ENCODE data around the gene OR52H1.
"Not testable (repeated sequence)": the region's sequence is repeated elsewhere in the genome, so short reads cannot be mapped to it uniquely, and the experiment has no call there.

OR52H1 gene

DNA sequence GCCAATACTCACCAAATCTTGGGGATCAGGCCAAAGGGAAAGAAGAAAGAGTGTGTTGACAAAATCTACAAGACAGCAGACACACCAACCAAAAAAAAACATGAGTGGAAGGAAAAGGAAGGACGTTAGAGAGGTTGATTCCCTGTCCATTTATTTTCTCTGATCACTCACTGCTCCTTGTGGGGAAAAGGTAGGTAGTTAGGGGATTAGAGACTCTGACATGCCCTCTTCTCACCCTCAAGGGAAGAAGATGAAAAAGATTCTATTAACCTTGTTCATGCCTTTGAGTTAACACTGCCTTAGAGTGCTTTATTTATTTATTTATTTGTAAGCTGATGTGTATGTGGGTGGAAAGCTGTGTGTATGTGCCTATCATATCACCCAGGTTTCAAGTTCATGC lies at the start of gene OR52H1:
Gene OR52H1, minus strand, starts transcription at position 101 of the 400 bp plus-strand sequence. CDS start 3,035 bp downstream, outside the sequence.
- no peak for DNase-seq (ENCODE audit: low spot score)

DNA sequence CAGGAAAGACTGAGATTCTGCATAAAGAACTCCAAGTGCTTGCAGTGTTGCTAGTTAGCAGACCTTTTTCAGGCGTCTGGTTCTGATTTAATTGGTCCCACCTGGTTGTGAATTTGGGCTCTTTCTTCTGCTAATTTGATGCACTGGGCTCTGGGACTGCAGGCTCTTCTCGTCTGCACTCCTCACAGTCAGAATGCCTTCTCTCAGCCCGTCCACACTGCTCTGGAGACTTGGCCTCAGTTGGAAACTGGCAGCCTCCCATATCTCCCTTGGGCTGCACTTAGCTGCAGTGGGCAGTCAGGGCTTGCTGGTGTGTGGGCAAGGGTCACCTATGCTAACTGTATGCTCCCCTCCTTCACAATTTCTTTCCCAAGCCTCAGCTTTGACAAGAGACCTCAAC lies 49.6 kb upstream of the OR52H1 start:
- DNase-seq (ENCODE audit: low spot score) = no peak

DNA sequence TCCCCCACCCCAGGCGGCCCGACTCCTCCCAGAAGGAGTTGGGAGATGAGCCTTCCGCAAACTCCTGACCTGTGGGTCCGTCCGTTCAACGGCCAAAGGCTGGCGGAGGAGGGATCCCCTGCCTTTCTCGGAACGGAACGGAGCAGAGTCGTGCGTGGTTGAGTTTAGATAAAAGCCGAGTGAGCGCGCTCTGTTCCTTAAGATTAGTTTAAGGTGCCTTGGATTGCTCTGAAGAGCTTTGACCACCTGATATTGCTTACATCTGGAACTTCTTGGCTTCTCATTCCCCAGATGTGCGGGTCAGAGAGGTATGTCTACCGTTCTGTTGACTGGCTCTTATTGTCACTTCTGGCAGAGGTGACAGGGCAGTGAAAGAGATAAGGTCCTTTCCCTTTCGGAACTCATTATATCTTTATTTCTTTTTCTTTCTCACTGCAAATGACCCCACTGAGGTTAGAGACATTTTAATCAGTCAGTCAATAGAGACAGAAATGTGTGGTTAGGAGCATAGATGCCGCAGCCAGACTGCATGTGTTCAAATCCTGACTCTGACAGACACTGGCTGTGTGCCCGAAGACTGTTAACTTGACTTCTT lies 48.4 kb upstream of the OR52H1 start, which contains the start of gene TRIM6:
Gene TRIM6, plus strand, starts transcription at position 31 of the 595 bp plus-strand sequence. Its CDS starts 261 bp downstream, at position 292.
- DNase-seq (ENCODE audit: low spot score) = no peak

DNA sequence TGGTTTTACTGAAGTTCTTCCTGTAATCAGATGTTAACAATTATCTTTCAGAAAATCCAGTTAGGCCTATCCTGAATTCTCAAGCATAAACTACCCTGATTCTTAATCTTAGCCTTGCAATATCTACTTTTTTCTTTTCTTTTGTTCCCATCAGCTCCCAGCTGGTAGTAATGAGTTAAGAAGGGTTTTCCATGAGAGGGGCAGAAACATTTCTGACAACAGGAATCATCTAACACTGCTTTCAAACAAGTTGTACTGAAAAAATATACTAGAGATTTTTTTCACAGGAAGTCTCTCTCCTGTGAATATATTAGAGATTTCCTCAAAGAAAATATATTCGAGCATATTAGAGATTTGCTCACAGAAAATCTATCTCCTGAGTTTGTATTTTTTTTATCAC lies 44.8 kb upstream of the OR52H1 start:
- no peak for DNase-seq (ENCODE audit: low spot score)

DNA sequence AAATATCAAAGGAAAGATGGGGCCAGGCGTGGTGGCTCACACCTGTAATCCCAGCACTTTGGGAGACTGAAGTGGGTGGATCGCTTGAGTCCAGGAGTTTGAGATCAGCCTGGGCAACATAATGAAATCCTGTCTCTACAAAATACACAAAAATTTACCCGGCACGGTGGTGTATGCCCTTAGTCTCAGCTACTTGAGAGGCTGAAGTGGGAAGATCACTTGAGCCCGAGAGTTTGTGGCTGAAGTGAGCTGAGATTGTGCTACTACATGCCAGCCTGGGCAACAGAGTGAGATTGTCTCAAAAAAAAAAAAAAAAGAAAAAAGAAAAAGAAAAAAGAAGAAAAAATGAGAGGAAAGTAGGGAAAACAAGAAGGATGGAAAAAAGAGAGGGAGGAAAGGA lies 44.3 kb upstream of the OR52H1 start:
- no peak for DNase-seq (ENCODE audit: low spot score)

DNA sequence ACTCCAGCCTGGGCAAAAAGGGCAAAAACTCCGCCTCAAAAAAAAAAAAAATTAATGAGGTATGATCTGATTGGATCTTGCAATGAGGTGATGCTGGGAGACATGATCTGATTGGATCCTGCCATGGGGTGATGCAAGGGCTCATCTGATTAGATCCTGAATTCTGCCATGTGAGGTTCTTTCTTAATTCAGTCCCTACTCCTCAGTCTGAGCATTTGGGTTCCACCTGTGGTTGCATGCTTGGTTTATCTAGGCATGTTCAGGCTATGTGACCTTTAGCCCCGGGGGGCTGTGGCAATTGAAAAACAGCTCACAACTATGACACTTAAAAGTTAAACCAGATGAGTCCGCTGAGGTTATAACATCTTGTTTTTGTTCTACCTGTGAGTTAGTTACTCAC lies 43.3 kb upstream of the OR52H1 start:
- DNase-seq (ENCODE audit: low spot score) = no peak

DNA sequence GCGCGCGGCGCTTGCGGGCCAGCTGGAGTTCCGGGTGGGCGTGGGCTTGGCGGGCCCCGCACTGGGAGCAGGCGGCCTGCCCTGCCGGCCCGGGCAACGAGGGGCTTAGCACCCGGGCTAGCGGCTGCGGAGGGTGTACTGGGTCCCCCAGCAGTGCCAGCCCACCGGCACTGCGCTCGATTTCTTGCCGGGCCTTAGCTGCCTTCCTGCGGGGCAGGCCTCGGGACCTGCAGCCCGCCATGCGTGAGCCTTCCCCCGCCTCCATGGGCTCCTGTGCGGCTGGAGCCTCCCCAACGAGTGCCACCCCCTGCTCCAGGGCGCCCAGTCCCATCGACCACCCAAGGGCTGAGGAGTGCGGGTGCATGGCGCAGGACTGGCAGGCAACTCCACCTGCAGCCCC lies 41.6 kb upstream of the OR52H1 start:
- DNase-seq (ENCODE audit: low spot score) = not testable (repeated sequence)

DNA sequence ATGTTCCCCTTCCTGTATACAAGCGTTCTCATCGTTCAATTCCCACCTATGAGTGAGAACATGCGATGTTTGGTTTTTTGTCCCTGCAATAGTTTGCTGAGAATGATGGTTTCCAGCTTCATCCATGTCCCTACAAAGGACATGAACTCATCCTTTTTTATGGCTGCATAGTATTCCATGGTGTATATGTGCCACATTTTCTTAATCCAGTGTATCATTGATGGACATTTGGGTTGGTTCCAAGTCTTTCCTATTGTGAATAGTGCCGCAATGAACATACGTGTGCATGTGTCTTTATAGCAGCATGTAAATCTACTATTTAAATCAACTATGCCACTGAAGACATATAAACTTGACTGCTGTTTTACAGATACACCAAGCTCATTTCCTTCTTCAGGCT lies 36.1 kb upstream of the OR52H1 start:
- DNase-seq (ENCODE audit: low spot score) = not testable (repeated sequence)

DNA sequence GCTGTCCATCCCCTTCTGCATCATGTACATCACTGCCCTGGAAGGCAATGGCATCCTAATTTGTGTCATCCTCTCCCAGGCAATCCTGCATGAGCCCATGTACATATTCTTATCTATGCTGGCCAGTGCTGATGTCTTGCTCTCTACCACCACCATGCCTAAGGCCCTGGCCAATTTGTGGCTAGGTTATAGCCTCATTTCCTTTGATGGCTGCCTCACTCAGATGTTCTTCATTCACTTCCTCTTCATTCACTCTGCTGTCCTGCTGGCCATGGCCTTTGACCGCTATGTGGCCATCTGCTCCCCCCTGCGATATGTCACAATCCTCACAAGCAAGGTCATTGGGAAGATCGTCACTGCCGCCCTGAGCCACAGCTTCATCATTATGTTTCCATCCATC lies 32.7 kb upstream of the OR52H1 start:
- no peak for DNase-seq (ENCODE audit: low spot score)

DNA sequence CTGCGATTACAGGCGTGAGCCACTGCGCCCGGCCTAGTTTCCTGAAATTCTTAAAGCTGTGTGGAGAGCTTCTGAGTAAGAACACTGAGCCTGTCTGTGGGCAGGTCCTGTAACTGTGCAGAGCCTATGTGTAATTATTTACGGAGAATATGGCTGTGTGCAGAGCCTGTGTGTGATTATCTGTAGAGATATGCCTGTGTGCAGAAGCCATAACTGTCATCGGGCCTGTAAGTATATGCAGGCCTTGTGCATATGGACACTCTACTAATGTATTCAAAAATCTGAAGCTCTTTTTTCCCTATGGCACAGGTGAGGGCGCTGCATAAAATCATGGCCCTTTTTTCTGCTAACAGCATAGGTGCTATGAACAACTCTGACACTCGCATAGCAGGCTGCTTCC lies 32.2 kb upstream of the OR52H1 start, which contains the start of gene OR52B6:
Gene OR52B6, plus strand, starts transcription at position 301 of the 400 bp plus-strand sequence. Its CDS starts 0 bp downstream, at position 301.
- DNase-seq (ENCODE audit: low spot score) = no peak

DNA sequence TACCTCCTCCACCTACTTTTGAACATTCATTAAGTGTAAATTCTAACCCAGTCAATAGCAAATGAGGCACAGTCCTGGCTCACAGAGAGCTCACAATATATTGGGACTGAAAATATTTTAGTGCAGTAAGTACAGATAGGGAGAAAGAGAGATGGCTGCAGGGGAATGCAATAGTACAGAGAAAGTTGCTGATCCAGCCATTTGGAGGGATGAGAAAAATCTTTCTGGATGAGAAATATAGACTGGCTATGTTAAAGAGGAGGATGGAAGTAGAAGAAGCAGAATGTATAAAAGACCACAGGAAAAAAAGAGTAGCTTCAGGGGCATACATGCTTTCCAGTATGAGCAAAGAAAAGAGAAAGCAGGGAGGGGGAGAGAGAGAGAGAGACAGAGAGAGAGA lies 28.8 kb upstream of the OR52H1 start:
- DNase-seq (ENCODE audit: low spot score) = no peak

DNA sequence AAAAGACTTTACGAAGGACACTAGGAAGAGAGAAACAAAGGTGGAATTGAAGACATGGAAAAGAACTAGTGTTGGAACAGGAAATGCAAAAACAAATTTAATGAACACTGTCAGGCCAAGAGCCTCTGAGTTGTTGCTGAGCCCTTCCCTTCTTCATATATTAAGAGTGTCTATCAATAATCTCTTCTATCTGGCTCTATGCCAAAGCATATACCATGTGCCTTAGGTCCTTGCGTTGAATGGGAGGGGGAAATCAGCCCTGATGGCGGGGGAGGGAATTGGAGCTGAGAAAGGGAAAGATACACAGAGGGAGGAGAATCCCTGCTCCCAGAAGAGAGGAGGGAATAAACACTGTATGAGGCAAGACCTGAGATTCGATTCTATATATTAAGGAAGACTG lies 26.8 kb upstream of the OR52H1 start:
- DNase-seq (ENCODE audit: low spot score) = no peak

DNA sequence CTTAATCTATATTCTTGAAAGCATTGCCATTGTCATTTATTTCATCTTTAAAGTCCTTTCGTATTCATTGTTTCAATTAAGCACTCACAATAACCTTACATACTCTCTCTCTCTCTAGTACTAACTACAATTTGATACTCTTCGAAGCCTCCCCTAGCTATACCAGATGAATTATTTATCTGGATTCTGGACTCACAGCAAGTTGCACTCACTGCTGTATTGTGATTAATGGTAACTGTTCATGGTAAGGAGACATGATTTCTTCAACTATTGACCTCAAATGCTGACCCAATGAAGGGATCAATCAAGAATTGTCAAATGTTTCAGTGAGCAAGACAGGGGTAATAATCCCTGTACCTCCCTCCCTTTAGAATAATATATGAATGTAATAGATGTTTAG lies 26.3 kb upstream of the OR52H1 start:
- no peak for DNase-seq (ENCODE audit: low spot score)

DNA sequence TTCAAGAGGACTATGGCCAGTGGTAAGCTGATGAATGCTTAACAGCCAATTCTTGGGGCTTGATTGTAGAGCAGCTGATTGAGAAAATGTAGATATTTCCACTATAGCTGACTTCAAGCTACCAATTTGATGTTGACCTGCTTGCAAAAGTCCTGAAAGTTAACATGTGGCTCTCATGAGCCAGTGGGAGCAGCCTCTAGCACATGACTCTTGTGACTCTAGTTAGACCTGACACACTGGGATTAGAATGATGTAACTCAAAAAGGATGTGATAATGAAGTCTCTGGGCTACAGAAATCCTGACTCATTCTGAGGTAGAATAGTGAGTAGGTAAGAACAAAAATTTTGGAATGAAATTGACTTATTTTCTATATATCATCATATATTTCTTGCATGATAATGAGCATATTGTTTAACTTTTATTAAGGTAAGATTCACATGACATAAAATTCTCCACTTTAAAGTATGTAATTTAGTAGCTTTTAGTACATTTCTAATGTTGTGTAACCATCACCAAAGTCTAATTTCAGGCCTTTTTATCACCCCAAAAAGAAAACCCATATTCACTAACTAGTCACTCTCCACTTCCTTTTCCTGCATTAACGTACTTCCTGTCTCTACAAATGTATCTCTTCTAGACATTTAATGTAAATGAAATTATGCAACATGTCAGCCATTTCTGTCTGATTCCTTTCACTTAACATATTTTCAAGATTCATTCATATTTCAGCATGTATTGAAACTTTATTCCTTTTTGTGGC lies 16.1 kb upstream of the OR52H1 start:
- DNase-seq (ENCODE audit: low spot score) = no peak

DNA sequence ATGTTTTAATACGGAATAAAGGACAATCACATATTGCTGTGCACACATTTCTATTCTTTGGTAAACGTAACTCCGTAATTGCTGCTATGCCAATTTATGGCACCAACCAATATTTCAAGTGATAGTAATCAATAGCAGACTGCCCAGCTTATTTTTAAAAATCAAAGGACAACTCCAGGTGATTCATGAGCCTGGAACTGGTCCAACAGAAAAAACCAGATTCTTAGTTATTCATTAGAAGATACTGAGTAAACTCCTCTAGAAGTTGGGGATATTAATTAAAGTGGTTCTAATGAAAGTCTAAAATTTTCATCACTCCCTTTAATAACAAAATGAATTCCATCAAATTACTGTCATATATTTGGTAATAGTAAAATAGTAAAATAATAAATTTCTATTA lies 9.4 kb upstream of the OR52H1 start:
- DNase-seq (ENCODE audit: low spot score) = no peak

DNA sequence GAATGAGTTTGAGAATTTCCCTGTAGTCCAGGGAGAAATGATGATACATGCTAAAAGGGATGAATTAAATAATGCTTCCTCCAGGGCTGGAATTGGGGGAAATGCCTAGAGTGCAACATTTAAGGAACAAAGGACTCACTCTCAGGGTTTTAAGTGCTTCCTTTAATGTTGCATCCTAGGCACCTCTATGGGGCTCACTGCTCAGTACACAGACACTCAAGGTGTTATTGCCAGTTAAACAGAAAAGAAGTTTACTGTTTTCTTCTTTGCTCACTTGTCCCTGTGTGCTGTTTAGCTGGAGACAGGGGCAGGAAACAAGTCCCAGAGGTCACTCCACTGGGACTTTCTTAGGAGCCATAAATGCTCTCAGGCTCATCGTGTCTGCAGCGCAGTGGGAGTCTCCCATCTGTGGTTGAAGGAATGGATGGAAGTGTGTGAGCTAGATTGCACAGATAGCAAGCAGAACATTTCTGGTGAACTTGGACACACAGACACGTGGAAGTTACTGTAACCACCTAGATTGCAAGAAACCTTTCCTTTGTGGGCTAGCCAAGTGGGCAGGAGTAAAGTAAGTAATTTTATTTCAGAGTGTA lies 8.4 kb upstream of the OR52H1 start:
- DNase-seq (ENCODE audit: low spot score) = no peak

DNA sequence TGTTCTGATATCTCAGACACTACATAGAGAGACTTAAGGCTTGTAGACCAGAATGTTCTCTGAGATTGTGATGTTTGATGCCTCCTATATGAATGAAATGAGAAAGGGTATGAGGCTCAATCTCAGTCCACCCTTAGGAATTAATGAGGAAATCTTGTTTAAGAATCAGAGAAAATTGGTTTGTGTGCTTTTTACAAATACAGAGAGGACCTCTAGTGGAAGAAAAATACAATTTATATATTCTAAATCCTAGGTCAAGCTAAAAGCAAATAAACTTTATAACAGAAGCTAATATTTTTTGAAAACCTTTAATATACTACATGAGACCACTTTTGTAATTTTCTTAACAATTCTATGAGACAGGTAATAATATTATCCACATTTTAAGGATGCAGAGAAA lies 5.0 kb upstream of the OR52H1 start:
- DNase-seq (ENCODE audit: low spot score) = no peak

DNA sequence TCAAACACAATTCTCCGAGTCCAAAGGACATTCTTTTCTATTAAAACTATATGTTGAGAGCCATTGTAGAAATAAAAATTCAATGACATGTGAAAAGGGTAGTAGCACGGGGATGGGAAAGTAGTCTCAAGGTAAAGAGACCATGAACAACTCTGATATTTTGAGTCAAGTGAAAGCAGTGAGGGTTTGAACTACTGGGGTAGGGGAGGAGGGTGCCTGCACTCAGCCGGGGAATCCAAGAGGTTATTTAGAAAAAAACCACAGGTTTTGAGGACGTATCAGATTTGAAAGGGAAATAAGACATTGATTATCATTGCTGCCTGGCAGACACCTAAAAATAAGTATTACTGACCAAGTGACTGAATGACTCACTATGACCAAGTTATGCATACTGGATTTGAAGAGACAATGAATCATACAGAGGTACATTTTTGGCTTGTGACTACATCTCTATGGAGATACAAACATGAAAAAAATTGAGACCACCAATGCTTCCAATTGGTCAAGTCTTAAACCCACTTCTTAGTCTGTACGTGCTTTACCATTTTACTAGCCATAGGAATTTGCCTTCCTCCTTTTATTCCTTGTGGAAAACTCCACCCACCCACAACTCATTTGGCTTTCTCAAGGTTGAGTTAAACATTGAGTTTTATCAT lies 2.2 kb upstream of the OR52H1 start:
- DNase-seq (ENCODE audit: low spot score) = no peak

DNA sequence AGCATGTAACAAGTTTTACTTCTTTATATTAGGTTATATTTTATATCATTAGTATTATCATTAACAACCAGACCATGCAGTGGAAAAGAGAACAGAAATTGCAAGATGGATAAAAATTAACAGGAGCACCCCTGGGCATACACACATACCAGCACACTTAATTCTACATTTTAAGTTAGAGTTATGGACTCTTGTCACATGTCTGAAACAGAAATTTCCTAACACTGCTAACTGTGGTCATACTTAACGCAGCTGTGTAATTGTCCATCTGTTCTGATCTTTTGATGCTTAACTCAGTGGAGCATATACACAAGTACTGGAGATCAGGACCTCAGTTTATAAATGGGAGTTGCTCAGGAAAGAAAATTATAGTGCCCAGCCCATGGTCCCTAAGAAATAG lies 358 bp downstream of the OR52H1 start:
- no peak for DNase-seq (ENCODE audit: low spot score)

DNA sequence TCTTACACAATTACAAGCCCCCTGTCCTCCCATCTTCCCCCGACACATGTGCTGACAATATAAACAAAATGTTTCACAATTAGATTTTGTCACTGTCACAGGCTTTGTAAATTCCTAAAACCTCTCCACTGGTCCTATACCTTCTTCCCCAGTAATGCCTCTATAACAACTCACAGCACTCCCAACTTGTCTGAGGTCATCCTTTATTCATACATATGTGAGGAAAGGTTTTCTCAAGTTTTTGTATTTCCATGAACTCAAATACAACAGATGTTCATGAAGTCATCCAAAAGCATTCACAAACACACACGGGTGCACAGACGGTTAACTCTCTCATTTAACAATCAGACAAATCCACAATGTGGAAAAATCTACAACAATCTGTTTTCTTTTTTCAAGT lies 1.9 kb downstream of the OR52H1 start:
- no peak for DNase-seq (ENCODE audit: low spot score)

DNA sequence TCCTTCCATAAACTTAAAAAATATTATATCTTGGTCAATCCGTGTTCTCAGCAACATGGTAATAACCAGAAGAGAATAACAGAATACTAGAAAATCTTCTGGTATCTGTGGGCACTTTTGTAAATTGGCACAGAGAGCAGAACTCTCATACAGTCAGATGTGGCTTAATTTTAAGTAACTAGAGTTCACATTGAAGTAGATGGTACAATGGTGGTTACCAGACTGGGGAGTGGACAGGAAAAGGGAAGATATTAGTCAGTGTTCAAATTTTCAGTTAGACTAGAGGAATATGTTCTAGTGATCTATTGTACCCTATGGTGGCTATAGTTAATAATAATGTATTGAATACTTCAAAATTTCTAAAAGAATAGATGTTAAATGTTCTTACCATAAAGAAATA lies 6.9 kb downstream of the OR52H1 start:
- no peak for DNase-seq (ENCODE audit: low spot score)

DNA sequence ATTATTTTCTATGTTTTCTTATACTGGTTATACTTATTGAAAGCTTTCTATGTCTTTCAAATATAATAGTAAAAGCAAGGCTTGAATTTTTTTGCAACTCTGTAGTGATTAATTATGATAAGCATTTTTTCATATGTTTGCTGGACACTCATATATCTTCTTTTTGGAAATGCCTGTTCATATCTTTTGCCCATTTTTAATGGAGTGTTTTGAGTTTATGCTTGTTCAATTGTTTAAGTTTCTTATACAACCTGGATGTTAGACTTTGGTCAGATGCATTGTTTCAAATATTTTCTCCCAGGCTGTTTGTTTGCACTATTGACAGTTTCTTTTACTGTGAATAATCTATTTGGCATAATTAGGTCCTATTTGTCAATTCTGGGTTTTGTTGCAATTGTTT lies 11.9 kb downstream of the OR52H1 start:
- no peak for DNase-seq (ENCODE audit: low spot score)

DNA sequence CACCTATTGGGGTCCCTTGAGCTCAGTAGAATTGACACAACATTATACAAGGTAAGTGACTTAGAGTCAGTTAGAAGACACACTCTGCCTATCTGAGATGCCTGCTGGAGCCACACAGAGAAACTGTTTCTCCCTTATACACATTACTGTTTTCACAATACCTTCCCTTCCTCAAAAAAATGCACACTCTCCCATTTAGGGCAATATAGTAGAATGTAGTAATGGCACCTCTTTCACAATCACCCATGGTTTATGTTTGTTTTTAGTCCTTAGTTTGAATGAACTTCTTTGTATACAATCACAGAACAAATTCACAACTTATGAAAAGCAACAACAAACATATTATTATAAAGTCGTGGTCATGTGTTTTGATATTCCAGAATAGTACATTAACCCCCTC lies 14.3 kb downstream of the OR52H1 start:
- DNase-seq (ENCODE audit: low spot score) = no peak

Measured in CD4-positive, alpha-beta T cell treated with Interleukin-15 for 4 hours (primary cell).